HCT116 (cell line): ENCODE results near the gene NF2. TPM values are rescaled to one million over a fixed set of nuclear protein-coding genes. Genes with fewer than 3 reads are reported as not detected.

Experiments
- ATAC-seq: fragments of 200-7000 bp; cut with Tn5 transposase; 2 replicates; pipeline ENCODE4 v1.9.1; 2020; ENCODE audit warnings: mild to moderate bottlenecking, moderate library complexity
- BruUV-seq: library from RNA; stranded (reverse); fragments of 400-500 nt; replicated peaks from 2 replicates; lab custom pipeline; 2021; lab: Mats Ljungman, UMichigan
- CTCF ChIA-PET: fragments of 300-600 bp; sonication (Branson Sonifier 250); formaldehyde crosslinking; loops from one replicate; lab custom pipeline; 2021; ENCODE audit warnings: antibody characterized with exemption; lab: Charles Lee
- POLR2A ChIA-PET: fragments of 300-600, 350-600 bp; sonication (Branson Sonifier 250); formaldehyde crosslinking; loops from one replicate; lab custom pipeline; 2021; ENCODE audit warnings: antibody characterized with exemption; lab: Charles Lee
- RAD21 ChIA-PET, 2 experiments: fragments of 300-600 bp; sonication (Branson Sonifier 250); formaldehyde crosslinking; loops; one replicate each; lab custom pipeline; 2023; ENCODE audit warnings: low total read pairs in 2 of 2; ENCODE audit not compliant: uncharacterized antibody in 2 of 2, unreplicated experiment in 2 of 2, low non-redundant PET in 1 of 2; lab: Charles Lee
- DNase-seq: peaks from one replicate; pipeline ENCODE4 v3.0.0-alpha.2; 2010; ENCODE audit warnings: low read depth, low spot score
- H2AFZ ChIP-seq: fragments of 200-600 bp; shearing (Covaris generic), sonication (generic); 2 replicates; pipeline ENCODE4 v1.6.1; 2017; ENCODE audit warnings: low read depth, mixed run types, mixed read lengths, antibody characterized with exemption, low read length; ENCODE audit not compliant: poor library complexity, severe bottlenecking
- H3K27ac ChIP-seq: 2 replicates; pipeline ENCODE4 v1.5.1; 2012; ENCODE audit warnings: low read depth, low read length
- H3K27me3 ChIP-seq: fragments of 200-600 bp; sonication (generic); 2 replicates; pipeline ENCODE4 v1.6.1; 2016; ENCODE audit warnings: mixed run types, low read length, mixed read lengths; ENCODE audit not compliant: insufficient read depth
- H3K36me3 ChIP-seq, 2 experiments: fragments of 200-500 bp in 1 of 2; fragments of 200-600 bp in 1 of 2; sonication (Bioruptor generic) in 1 of 2; sonication (generic) in 1 of 2; 2 replicates each; pipeline versions ENCODE4 v1.5.1 to v1.6.1; 2014 to 2016; ENCODE audit warnings: low read length in 2 of 2, inconsistent platforms in 1 of 2, mixed read lengths in 1 of 2, mixed run types in 1 of 2; ENCODE audit not compliant: insufficient read depth in 2 of 2, control insufficient read depth in 1 of 2
- H3K4me1 ChIP-seq, 2 experiments: fragments of 200-600 bp in 1 of 2; sonication (generic) in 1 of 2; 2 replicates each; pipeline versions ENCODE4 v1.5.1 to v1.6.1; 2012 to 2017; ENCODE audit warnings: low read length in 2 of 2, inconsistent platforms in 1 of 2, mild to moderate bottlenecking in 1 of 2, mixed read lengths in 1 of 2, mixed run types in 1 of 2, moderate library complexity in 1 of 2; ENCODE audit not compliant: insufficient read depth in 2 of 2, control insufficient read depth in 1 of 2
- H3K4me2 ChIP-seq: fragments of 200-600 bp; sonication (generic); 2 replicates; pipeline ENCODE4 v1.6.1; 2017; ENCODE audit warnings: mixed run types, low read length, mixed read lengths
- H3K4me3 ChIP-seq, 2 experiments: fragments of 200-600 bp in 1 of 2; sonication (generic) in 1 of 2; replicated peaks in 1 of 2; 2 replicates each; pipeline ENCODE4 v1.5.1; 2011 to 2016; ENCODE audit warnings: low read length in 2 of 2, control low read depth in 1 of 2, low read depth in 1 of 2, mild to moderate bottlenecking in 1 of 2, mixed read lengths in 1 of 2, mixed run types in 1 of 2
- H3K79me2 ChIP-seq: fragments of 200-600 bp; sonication (generic); 2 replicates; pipeline ENCODE4 v1.6.1; 2017; ENCODE audit warnings: mild to moderate bottlenecking, mixed run types, low read length, moderate library complexity, mixed read lengths; ENCODE audit not compliant: insufficient read depth
- H3K9ac ChIP-seq: fragments of 200-600 bp; sonication (generic); 2 replicates; pipeline ENCODE4 v1.6.1; 2016; ENCODE audit warnings: low read length, mixed read lengths
- H3K9me2 ChIP-seq: fragments of 200-600 bp; sonication (generic), shearing (Covaris generic); 2 replicates; pipeline ENCODE4 v1.6.1; 2017; ENCODE audit warnings: mixed run types, mild to moderate bottlenecking, moderate library complexity; ENCODE audit not compliant: insufficient read depth
- H3K9me3 ChIP-seq, 2 experiments: fragments of 200-500 bp in 1 of 2; fragments of 200-600 bp in 1 of 2; sonication (Bioruptor generic) in 1 of 2; sonication (generic) in 1 of 2; 2 replicates each; pipeline ENCODE4 v1.6.1; 2014 to 2017; ENCODE audit warnings: low read length in 2 of 2, mixed read lengths in 2 of 2, inconsistent platforms in 1 of 2, low read depth in 1 of 2, mild to moderate bottlenecking in 1 of 2, mixed run types in 1 of 2, moderate library complexity in 1 of 2; ENCODE audit not compliant: control insufficient read depth in 1 of 2, insufficient read depth in 1 of 2
- H4K20me1 ChIP-seq: fragments of 200-600 bp; sonication (generic), shearing (Covaris generic); 2 replicates; pipeline ENCODE4 v1.6.1; 2017; ENCODE audit warnings: mixed run types, mild to moderate bottlenecking, moderate library complexity; ENCODE audit not compliant: insufficient read depth
- CEBPB ChIP-seq: IDR thresholded peaks from 2 replicates; pipeline ENCODE4 v1.6.1; 2012; ENCODE audit warnings: low read depth
- EZH2 ChIP-seq: fragments of 200-600 bp; sonication (generic); IDR thresholded peaks from 2 replicates; pipeline ENCODE4 v1.6.1; 2017; ENCODE audit warnings: antibody characterized with exemption, mixed run types
- REST ChIP-seq: IDR thresholded peaks from 2 replicates; pipeline ENCODE4 v1.6.1; 2012; ENCODE audit warnings: low read depth
- ZBTB33 ChIP-seq: IDR thresholded peaks from 2 replicates; pipeline ENCODE4 v1.6.1; 2011; ENCODE audit warnings: mild to moderate bottlenecking, low read length, moderate library complexity; ENCODE audit not compliant: insufficient replicate concordance; ENCODE audit errors: extremely low read depth
- intact Hi-C: fragments of 100-400 bp; cut with micrococcal nuclease; formaldehyde crosslinking; loops from 2 replicates; pipeline ENCODE4 v1.10.0; 2022
- total RNA-seq: library from RNA; stranded (reverse); gene quantifications from one replicate; pipeline ENCODE4 v1.2.1, GENCODE V29; 2021; ENCODE audit not compliant: unreplicated experiment

Gene NF2
- total RNA-seq, 1 experiment from 2014 or later = 70.2 TPM

GRCh38 chr22:29634847-29635246, 31.4 kb downstream of the NF2 start:
- TF ChIP-seq REST (no peak), CEBPB (no peak), EZH2 (no peak), ZBTB33 (no peak)
- no peak overlapping the region for H3K4me3 ChIP-seq
- H3K4me1 ChIP-seq = peaks cover 0 to 3% of the 10 kb centered on the region in 2 experiments; a peak in 1 of 4 replicates
- RAD21 ChIA-PET = no interaction called here
- BruUV-seq = no TSS peak
- H4K20me1 ChIP-seq = no peaks in the 10 kb centered on the region
- DNase-seq (no peak), ATAC-seq (no peak)
- intact Hi-C loops = loop anchor here (1.0 to 2.0 kb wide), 3 partner anchors 370 to 620 kb away; no protein-coding TSS in a partner anchor
- H3K9me3 ChIP-seq = no peaks in the 10 kb centered on the region
- peaks cover 85% of the 10 kb centered on the region for H3K79me2 ChIP-seq
- H2AFZ ChIP-seq = no peak overlapping the region
- CTCF ChIA-PET = interaction anchor here (1.0 to 2.4 kb wide), 4 partner anchors 9 to 454 kb away, joined by 3 to 20 read pairs (median 5); no protein-coding TSS in a partner anchor
- H3K27ac ChIP-seq = no peak overlapping the region
- H3K36me3 ChIP-seq = peaks cover 0 to 12% of the 10 kb centered on the region in 2 experiments; a peak in 1 of 4 replicates
- H3K4me2 ChIP-seq = no peak overlapping the region
- no peak overlapping the region for H3K9ac ChIP-seq
- no peaks in the 10 kb centered on the region for H3K27me3 ChIP-seq
- H3K9me2 ChIP-seq = no peaks in the 10 kb centered on the region
- POLR2A ChIA-PET = no interaction called here
